Anterior cingulate cortex (tissue), 58 donors: Measurements from ENCODE around the gene NGEF.
A peak's percentile ranks its signal among the peaks of the same experiment; 100 is the strongest.
"Not testable (repeated sequence)": the region's sequence is repeated elsewhere in the genome, so short reads cannot be mapped to it uniquely, and the experiment has no call there.

ENCODE experiments used
- DNase-seq, 58 donors: peaks; one replicate each; lab custom pipeline; 2025; lab: John Stamatoyannopoulos, UW

The NGEF gene

DNA sequence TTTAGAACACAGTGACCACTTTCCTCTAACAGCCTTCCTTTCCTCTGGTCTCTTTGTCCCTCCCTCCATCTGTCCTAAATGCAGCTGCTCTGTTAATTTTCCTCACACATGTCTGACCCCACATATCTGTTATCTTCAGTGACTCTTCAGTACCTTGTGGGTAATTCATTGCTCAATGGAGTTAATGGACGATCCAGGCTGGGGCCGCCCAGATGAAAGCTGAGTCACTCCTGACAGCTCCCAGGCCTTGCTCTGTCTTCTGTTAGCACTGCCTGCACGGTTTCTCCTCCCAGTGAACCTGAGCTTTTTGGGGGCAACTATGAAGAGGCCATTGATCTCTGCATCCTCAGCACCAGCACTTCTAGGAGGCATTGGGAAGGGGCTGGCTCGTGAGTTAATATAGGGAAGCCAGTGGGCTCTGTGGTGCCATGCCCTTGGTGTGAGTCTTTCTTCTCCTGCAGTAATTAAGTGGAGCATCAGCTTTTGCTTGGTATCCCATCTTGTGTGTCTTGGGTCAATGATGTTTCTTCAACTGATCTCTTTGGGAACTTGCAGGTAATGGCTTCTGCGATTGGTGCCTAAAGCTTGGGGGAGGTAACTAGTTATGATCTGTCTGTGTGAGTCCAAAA is 75.7 kb downstream of the NGEF start:
- no peak for DNase-seq

DNA sequence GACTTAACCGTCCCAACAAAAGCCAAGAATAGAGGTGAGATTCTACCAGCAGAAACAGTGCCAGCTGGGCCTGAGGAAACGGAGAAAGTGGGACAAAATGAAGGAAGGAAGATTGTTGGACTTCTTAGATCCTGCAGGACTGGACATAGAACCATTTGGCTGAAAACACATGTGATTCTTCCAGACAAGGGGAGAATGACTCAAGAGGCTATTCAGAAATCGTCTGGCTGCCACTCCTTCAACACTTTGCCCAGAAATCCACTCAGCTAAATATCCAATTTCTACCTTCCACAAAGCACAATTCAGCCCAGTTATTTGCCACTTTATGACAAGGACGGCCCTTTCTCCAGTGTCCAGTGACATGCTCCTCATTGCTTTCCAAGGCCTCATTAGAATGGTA is 81.4 kb downstream of the NGEF start:
- peak in 3 of 58 donors; percentile 7 to 36 (median 8) for DNase-seq

DNA sequence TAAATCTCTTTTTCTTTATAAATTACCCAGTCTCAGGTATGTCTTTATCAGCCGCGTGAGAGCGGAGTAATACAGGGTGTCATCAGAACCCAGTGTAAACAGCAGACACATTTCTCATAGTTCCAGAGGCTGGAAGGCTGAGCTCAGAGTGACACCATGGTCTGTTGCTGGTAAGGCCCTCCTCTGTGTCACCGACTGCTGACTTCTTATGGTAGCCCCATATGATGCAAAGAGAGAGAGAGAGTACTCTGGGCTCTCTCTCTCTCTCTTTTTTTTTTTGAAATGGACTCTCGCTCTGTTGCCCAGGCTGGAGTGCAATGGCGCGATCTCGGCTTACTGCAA is 83.0 kb downstream of the NGEF start:
- no peak for DNase-seq

DNA sequence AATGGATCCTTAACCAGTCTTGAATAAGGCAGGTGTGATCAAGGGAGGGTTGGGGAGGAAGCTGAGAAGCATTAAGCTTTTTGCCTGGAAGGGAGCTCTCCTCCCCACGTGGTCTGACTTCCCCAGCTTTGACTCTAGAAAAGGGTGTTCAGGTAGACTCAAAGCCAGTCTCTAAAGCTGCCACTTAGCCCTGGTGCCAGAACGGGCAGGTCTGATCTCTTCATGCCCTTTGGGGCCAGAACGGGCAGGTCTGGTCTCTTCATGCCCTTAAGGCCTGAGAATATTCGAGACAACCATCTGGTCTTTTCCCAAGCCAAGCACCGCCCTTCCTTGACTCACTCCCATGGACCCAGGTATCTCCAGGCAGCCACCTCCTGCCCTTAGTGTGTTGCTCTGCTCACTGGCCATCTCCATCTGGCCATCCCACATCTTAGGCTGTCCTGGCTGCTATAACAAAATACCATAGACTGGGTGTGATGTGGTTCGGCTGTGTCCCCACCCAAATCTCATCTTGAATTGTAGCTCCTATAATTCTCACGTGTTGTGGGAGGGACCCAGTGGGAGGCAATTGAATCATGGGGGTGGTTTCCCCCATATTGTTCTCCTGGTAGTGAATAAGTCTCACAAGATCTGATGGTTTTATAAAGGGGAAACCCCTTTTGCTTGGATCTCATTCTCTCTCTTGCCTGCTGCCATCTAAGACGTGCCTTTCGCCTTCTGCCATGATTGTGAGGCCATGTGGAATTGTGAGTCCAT is 83.6 kb downstream of the NGEF start:
- no peak for DNase-seq

DNA sequence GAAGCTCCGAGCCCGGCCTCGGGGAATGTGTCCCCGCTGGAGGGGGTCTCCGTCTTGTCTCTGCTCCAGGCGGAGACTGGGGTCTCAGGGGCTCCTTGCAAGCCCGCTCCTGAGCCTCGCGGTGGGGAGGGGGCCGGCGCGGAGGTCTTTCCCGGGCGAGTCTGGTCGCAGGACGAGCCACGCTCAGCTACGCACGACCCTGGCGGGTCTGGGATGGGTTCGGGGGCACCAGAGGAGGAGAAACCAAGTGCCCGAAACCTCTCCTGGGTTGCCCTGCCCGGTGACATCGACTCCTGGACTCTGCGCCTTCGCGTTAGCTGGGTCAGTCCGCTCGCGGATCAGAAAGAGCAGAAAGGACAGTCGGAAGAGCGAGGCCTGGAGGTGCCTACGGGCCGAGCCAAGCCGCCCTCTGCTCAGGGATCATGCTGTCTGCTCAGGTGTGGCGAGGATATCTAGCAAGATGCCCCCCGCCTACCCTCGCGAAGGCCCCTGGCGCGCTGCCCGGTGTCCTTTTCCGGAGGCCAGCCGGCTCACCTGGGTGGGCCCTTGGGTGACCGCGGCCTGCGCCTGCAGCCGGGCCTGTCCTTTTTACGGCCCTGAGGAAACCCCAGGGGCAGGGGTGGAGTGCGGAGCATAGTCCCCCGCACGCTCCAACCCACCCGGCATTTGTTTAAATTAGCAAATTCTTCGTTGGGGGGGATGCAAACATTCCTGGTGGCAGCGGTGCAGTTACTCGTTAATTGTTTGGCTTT is 84.3 kb downstream of the NGEF start:
- no peak for DNase-seq

DNA sequence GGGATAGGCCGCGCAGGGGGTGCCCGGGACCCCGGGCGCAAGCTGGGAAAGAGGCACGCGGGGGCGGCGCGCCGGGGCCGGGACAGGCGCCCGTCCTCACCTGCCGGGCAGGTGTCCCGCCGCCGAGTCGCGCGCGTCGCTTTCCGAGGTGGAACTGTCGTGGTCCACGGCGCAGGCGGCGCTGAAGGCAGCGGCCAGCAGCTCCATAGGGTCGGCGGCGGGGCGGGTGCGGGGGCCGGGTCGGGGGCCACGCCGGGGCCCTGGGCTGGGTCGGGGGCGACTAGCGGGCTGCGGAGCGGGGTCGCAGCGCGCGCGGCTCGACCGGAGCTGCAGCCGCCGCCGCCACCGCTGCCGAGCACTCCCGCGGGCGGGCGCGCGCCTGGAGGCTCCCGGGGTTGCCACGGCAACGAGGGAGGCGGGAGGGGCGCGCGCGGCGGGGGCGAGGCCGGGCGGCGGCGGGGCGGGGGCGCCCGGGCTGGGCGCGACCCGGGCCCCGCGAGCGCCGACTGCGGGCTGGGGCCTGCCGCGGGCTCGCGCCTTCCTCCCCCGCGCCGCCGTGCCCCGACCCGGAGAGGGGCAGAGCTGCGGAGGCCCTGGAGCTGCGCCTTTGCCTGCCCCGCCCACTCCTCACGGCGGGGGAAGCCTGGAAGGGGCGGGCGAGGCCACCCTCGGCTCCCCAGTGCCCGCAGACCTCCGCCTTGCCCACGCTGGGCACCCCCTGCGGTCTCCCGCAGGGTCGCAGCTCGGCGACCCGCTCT is 85.1 kb downstream of the NGEF start:
- DNase-seq: peak in 13 of 58 donors; percentile 18 to 59 (median 29)

DNA sequence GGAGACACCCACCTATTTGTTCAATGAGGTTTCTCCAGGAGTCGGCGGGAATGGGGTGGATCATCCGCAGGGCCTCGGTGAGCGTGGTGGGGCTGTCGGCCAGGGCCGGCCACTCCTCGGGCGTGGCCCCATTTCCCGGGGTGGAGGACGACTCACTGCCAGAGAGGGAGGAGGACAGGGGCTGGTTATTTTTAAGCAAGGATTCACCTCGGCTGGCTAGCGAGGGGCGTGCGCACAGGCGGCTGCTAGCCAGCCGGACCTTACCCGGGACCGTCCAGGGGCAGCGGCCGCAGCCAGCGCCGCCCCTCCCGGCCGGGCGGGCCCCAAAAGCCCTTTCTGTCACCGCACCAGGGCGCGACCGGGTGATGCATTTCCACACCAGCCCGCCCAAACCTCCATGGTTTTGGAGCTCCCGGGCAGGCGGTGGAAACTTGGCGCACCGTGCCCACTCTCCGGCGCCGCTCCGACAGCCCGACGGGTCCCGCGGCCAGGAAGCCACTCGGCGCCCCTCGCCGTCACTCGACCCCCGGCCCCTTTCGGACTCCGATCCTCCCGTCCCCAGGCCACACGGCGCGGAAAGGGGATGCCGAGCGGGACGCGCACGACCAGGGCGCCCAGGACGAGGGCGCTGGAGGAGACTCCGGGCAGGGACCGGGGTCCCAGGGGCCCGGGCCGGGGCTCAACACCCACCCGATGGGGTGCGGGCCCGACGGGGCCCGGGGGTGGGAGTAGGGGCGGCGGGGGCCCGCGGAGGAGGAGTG is 85.8 kb downstream of the NGEF start:
- DNase-seq: peak in 1 of 58 donors; percentile 6

DNA sequence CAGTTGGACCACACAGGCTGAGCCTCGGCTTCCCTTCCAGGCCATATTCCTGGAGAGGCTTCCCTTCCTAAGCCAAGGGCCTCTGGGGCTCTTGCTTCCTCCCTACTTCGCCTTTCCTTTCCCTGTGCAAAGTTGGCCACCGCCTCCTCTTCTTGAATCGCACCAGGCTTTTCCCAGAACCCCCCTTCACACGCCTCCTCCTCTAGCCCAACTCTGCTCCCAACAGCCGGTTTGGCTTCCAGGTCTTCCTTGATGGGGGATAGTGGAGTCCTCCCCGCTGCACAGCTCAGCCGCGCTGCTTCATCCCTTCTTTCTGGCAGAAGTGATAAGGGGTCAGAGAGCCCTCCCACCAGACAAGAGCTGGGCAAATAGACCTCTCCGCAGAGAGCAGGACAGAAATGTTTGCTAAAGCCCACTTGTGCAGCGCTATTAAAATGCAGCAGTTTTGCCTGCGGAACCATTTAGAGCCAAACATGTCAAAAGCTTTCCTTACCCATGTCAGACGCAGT is 86.6 kb downstream of the NGEF start:
- DNase-seq: peak in 6 of 58 donors; percentile 5 to 35 (median 20)

DNA sequence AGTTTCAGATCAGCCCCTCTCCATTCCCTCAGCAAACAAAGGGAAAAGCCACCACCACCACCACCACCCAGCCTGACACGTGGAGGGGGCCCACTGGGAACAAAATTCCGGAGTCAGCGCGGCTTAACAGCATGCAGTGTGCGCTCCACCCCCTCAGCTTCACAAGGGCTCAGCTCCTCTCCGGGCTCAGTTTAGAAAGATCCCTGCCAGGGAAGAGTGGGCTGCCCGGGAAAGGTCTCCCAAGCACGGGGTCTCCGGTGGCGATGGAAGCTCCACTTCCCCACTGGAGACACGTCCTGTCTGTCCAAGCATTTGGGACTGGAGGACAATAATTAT is 87.3 kb downstream of the NGEF start:
- peak in 1 of 58 donors; percentile 33 for DNase-seq

DNA sequence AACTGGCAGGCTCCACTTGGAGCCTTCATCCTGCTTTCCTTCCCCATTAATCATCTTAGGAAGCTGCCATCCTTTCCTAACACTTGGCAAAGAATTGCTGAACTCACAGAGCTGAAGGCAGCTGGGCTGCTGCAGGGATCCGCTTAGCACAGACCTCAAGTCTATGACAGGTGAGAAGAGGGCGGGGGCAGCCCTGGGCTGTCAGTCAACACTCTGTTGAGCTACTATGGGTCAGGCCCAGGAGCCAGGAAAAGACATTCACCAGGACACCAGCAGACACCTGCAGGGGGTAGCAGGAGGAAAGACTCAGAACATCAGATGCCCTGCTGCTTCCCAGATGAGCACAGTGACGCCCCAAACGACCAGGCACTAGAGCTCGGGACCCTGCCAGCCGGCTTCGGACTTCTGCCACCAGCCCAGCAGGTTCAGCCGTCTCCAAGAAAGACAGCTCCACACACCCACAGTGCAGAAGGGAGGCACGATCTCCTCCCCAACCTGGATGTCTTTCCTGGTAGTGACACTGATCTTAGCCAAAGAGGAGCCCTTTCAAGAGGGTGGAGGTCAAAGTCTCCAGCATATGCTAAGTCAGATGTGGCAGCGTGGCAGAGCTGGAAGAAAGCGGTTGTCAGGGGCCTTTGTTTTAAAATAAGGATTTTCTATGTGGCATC is 87.8 kb downstream of the NGEF start:
- no peak for DNase-seq

DNA sequence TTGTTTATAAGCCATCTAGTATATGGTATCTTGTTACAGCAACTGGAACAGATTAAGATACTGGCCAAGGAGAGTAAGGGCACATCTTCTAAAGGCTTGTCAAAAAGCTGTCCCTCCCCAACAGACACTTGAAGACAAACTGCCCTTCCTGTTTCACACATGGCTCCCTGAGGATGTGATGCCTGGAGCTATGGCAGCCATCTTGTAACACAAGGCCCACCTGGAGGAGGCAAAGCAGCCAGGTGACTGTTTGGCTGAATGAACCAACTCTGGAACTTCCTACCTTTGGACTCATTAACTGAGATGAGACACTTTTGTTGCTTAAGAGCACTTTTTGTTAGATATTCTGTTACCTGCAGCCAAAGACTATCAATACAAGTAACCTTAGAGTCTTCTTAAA is 88.6 kb downstream of the NGEF start:
- no peak for DNase-seq

DNA sequence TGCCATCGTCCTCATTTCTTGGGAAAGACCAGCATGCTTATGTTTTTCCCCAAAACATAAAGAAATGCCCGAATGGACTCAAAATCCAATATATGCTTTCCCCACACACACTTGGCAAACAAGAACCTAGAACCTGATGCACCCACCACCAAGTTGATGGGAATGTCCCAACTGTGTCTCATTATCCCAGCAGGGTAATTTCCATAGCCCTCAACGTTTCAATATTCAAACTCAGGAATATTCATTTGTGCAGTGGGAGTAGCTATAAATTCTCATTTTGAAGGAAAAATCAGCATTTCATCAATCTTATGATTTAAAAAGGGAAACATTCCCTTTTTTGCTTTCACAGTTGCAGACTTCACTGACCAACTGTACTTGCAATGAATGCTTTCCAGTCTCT is 92.3 kb downstream of the NGEF start:
- DNase-seq: no peak

DNA sequence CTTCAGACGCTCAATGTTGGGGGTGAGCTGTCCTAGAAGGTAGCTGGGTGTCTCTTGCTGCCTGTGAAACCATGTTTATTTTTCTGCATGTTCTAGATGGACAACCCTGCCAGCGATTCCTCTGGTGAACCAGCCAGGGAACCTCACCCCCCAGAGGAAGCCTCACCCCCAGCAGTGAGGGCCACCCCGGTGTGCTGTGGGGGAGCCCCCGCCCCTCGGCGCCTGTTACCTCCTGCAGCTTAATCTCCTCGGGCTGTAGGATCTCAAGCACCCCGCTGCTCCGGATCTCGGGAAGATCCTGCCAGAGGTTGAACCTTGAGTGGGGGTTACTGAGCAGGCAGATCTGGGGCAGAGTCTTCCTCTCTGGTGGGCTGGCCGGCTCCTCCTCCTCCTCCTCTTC is 93.0 kb downstream of the NGEF start:
- no peak for DNase-seq

DNA sequence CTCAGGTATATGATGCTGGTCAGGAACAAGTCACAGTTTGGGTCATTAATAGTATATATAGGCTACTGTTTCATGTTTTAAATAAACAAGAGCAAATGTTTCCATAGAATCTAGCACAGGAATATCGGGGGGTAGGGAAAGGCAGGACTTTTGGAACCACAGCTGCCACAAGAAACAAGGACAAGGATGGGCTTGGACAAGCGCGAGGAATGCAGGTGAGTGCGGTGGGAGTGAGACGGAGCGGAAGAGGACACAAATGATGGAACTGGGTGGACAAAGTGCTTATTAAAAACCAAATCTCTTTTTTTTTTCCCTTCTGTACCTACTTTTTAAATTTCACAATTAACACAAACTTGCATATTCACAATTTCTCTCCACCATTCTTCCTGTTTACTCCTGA is 93.9 kb downstream of the NGEF start:
- no peak for DNase-seq

DNA sequence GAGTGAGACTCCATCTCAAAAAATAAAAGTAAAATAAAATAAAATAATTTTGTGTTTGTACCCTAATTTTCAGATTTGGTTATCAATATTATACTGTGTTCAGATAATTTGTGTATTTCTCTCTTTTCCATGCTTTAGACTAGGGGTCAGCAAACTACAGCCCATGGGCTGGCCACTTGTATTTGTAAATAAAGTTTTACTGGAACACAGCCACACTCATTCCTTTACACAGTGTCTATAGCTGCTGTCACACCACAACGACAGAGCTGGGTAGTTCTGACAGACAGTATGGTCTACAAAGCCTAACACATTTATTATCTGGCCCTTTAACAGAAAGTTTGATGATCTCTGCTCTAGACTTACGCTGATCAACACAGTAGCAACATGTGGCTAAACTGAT is 99.2 kb downstream of the NGEF start:
- no peak for DNase-seq

DNA sequence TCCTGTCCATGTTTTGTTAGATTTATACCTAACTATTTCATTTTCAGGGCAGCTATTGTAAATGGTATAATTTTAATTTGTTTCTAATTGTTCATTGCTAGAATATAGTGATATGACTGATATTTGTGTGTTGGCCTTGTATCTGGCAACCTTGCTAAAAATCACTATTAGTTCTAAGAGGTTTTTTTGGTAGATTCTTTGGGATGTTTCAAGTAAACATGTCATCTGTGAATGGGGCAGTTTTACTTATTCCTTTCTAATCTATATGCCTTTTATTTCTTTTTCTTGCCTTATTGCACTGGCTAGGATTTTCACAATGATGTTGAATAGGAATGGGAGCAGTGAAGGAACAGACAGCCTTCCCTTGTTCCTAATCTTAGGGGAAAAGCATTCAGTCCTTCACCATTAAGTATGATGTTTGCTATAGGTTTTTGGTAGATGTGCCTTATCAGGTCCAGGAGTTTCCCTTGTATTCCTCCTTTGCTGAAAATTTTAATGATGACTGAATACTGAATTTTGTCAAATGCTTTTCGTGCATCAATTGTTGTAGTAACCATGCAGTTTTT is 101.3 kb downstream of the NGEF start:
- DNase-seq: no peak

DNA sequence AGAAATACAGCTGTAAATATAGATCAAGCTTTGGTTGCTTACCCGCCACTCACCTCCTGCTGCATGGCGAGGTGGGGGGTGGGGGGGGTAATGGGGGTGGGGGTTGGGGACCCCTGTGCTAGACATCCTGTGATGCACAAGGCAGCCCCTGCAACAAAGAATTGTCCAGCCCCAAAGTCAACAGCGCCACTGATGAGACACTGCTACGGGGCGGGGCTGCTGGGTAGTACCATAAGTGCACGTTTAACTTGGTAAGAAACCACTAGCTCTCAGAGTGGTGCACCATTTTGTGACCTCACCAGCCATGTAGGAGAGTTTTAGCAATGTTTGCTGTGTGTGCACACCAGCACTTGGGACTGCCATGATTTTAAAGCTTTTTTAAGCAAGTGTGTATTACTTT is 102.7 kb downstream of the NGEF start:
- no peak for DNase-seq

DNA sequence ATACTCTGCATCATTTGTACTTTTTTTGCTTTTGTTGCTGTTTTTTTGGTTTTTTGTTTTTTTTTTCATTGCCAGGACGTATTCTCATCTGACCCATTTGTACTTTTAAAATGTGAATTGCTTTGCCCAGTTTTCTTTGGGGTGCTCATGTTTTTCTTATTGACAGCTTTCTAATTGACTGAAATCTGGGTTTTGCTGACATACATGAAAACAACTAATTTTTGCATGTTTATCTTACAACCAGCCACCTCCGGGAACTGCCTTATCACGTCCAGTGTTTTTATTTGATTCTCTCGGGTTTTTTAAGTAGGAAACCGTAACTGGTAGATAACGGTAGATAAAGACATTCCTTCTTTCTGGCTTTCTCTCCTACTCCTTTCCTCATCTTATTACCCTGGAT is 104.4 kb downstream of the NGEF start:
- DNase-seq: no peak

DNA sequence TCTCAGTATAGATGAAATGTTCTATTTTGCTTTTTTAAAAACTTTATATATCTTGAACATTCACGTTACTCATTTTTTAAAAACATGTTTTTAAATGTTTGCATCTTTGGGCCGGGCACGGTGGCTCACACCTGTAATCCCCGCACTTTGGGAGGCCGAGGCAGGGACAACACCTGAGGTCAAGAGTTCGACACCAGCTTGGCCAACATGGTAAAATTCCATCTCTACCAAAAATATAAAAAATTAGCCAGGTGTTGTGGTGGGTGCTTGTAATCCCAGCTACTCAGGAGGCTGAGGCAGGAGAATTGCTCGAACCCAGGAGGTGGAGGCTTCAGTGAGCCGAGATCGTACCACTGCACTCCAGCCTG is 105.4 kb downstream of the NGEF start:
- not testable (repeated sequence) for DNase-seq
